Midbrain (tissue), 1 donor: ENCODE measurements around the gene C14orf180.

ENCODE experiments used
- DNase-seq: peaks from one replicate; lab custom pipeline; 2025; lab: John Stamatoyannopoulos, UW

C14orf180 gene

DNA sequence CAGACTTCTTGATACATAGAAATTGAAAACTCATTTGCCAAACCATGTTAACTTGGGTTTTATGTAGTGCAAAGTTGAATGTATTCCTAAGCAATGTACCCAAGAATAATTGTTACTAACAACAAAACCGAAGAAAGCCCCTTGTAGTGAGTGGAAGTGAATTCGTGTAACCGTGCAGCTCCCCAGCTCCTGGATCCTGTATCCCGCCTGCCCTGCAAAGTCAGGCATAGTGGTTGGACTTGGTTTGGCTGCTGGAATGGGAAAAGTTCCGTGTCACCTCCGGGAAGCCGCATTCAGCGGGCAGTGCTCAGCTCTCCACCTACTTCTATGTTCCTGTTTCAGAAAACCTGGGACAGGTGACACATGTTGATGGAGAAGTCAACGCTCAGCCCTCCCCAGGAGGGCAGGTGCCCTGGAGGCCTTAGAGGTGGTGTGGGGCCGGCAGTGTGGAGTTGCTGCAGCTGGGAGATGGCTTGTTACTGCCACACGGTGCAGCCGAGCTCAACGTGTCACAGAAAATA is 29.2 kb upstream of the C14orf180 start:
- DNase-seq, result no peak

- DNase-seq, result no peak
Observed at GRCh38 chr14:104550861-104551728, 28.5 kb upstream of the C14orf180 start.

DNA sequence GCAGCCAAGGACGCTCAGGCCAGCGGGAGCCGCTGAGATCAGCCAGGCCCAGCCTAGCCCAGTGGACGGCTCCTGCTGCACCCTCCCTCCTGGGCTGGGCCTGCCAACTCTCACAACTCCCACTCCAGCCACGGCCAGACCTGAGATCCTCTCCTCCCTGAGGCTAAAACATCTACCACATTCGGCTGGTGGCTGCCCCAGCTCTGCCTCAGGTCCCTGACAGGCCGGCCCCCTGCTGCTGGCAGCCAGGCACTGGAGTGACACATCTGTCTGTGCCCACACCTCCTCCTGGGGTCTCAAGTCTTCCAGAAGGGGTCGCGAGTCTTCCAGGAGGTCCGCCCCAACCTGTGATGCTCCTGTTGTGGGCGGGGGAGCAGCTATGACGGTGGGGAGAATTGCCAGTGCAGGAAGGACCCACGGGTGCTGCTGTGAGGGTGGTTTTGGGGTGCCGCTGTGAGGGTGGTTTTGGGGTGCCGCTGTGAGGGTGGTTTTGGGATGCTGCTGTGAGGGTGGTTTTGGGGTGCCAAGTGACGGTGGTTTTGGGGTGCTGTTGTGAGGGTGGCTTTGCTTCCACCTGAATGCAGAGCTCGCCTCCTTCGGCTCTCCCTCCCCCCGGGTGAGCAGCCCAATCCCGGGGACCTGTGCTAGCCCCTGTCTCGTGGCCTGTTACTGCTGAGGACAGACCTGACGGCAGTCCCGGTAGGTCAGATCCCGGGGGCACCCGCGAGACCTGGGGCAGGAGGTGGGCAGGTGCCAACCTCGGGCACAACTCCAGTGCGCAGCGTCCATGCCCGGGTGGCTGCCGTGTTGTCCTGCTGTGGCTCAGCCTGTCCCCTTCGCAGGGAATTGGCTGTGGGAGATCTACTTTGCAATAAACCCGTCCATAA is 27.5 kb upstream of the C14orf180 start:
- no peak for DNase-seq

DNA sequence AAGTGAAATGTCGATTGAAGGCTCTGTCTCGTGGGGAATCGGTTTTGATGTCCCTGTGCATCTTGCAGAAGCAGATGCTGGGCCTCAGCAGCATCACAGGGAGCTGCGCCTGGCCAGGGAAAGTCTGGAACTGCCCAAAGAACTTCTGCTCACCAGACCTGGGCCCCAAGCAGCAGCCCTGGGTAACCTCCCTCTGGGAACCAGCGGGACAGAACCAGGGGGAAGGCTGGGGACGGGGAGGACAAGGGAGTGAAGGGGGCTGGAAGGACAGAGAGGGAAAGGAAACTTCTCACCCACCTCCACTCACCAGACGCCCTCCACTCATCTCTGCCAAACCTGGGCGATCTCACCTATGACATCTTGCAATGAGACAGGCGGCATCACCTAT is 26.8 kb upstream of the C14orf180 start:
- DNase-seq, result no peak

- no peak for DNase-seq
Observed at GRCh38 chr14:104553166-104554087, 26.1 kb upstream of the C14orf180 start.

DNA sequence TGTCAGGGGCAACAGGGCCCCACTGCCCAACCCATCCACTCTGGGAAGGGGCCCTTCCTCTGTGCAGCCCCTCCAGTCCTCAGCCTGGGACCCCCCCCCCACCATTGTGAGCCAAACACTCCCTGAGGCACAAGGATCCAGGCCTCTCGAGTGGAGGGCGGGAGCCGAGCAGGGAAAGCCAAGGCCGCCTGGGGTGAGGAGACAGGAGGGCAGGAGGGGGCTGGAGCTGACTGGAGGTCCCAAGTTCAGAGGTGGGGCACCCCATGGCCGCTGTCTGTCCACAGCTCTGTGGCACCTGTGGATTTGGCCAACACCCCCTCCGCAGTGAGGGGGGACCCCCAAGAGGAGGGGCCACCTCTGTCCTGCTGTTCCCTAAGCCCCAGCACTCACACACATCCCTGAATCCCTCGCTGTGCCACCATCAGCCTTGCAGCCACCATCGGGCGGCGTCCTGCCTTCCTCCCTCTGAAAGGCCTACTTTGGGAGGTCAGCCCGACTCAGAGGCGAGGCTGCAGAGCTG is 25.4 kb upstream of the C14orf180 start:
- no peak for DNase-seq

DNA sequence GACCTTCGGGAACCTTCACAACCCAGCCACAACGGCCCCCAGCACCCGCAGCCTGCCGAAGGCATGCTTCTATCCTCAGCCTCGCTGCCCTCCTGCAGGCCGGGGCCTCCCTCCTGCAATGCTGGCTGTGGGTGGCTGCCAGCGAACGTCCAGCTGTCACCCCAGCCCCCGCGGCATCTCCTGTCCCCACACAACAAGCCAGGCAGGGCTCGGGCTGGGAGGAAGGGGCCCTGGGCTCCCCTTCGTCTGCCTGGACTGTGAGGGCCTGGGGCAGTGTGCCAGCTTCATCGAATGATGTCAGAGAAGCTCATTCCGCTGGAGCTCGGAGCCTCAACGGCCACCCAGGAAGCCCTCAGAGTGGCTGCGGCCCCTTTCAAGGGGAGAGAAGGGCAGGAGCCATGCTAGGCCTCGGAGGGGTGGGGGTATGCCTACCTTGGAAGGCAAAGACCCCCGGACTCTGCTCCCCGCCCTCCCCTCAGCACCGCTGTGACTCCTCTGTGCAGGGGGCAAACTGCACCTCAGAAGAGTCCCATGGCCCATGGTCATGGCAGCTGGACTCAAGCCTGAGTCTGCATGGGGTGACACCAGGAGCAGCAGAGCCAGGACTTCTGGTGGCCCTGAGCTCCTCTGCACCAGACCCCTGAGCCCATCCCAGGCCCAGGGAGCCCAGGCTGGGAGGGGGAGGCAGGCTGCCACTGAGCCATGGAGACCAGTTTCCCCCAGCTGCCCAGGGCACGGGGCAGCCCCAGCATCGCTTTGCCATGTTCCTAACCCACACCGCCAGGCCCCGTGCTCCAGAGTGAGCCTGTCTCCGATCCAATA is 24.7 kb upstream of the C14orf180 start:
- DNase-seq, result no peak

DNA sequence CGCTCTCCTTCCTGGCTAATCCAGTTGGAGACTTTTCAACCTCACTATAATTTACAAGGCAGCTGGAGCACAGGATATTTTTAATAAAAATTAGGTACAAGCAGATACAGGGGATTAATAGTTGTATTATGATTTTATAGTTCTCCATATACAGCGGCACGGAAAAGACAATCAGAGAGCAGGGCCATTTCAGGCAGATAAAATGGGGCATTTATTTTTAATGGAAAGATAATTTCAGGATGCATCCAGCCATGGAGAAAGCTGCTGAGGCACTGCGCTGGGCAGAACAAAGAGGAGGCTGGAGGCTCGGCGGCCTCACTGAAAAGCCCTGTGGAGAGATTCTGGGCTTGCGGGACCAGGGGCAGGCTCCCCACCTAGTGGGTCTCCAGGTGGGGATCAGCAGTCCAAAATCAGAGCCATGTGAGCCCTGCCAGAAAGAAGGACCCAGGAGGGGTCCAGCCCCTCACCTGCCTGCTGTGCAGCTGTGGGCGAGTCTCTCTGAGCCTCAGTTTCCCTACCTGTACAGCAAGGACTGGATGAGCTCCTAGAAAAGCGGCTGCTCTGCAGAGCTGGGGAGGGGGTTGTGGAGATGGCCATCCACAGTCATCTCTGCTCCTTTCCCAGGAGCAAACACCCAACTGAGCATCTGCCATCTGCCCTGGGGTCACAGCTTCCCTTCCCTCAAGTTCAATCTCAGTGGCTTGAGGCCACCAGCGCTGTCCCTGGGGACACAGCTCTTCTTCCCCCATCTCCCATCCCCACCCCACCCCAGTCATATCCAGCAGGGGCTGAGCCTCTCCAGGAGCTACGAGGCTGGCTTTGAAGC is 23.9 kb upstream of the C14orf180 start:
- no peak for DNase-seq

DNA sequence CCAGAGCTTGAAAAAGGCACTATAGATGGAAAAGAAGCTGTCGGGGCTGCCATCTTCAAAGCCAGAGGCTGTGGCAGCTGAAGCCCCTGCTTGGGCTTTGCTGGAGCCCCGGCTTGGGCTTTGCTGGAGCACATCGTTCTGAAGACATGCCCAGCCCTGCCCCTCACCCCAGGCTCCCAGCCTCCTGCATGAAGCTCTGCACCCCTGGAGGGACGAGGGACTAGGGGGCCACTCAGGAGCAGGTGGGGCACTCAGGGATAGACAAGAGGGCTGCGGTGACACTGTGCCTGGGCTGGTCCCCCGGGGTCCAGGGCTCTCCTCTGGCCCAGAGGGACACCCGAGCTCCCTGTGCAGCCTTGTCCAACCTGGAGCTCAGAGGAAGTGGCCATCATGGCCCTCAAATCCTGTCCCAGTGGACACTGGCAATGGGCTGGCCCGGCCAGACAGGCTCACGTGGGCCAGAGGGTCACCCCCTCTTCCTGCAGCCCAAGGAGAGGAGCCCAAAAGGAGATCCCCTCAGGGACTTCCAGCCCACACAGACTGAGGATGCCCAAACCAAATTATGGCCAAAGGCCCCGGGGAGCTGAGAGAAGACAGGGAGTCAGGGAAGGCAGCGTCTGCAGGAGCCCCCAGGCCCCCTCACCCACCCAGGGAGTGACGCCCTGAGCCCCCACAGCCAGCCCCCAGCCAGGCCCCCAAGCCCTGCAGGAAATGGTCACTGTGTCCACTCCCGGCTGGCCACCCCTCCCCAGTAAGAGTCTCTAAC is 23.1 kb upstream of the C14orf180 start:
- DNase-seq, result no peak

DNA sequence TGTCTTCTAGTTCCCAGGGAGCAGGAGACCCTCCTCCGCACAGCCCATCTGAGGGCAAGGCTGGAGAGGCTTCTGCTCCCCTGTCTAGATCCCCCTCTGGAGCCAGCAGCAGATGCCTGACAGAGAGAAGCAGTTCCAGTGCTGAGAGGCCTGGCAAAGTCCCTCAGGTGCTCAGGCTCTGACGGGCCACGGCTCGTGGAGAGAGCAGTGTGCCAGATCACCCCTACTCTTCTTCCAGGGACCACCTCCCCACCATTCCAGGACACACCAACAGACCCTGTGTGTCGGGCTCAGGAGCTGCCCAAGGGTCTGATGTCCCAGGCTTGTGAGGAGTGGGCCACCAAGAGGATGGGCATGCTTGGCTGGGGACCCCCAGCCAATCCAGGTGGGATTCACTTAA is 22.5 kb upstream of the C14orf180 start:
- DNase-seq, result no peak

- DNase-seq, result no peak
Observed at GRCh38 chr14:104557766-104558165, 21.8 kb upstream of the C14orf180 start.

DNA sequence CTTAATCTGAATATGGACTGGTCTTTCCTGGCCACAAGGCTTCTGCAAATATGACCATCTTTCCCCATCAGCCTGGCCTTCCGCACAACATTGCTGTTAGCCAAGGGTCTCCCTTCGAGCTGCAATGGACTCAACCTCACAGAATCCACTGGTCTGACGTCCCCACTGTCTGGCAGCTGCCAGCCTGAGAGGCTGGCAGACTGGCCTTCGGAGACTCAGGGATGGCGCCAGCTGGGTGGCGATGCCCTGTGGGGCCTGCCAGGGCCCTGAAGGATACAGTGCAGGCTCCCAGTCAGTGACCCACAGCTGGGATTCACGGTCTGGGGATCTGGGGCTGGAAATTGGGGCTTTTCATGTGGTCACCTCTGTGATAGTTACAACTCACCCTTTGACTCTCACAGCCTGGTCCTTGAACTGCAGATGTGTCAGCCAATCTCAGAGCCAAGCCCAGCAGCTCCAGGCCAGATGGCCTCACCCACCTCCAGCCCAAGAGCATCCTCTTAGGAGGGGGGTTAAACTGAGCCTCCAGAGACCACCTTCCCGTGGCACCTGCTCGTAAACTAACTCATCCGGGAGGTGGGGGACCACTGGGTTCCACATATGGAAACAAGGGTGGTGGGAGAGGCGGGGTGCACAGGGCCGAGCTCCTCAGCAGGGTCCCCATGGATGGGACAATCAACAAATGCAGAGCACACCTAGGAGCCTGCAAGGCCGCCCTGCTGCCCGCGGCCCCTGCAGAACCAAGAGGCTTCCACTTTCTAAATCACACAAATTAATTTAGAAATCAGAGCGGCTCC is 21.1 kb upstream of the C14orf180 start:
- DNase-seq, result no peak

DNA sequence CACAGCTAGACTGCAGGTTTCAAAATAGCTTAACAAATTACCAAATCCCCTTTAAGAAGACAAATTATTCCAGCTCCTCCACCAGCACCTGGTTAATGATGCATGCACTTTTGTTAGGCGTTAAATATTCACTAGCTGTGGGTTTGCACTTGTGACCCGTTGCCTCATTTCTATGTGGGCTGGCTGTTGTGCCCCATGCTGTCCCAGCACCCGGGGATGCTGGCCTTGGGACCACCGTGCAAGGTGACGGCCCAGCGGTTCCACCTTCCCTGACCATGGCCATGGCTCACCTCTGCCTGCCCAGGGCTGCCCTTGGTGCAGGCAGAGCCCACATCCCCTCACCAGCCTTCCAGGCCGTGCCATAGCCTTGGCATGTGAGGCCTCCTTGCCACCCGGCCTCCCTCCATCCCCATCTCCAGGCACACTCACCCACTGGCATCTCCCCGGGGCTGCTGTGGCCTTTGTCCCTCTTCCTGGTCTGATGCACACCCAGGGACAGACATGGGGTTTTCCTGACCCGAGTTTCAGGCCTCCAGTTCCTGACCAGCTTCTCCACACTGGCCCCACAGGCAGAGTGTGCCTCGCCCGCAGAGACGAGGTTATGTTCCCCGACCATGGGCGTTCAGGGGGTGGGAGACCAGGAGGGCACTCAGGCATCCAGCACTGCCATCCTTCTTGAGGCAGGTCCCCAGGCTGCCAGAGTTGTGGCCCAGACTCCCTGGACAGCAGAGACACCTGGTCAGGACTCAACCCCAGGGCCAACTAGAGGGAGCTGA is 20.3 kb upstream of the C14orf180 start:
- DNase-seq, result no peak

GRCh38 chr14:104559804-104560585 is 19.6 kb upstream of the C14orf180 start:
- DNase-seq, result no peak

DNA sequence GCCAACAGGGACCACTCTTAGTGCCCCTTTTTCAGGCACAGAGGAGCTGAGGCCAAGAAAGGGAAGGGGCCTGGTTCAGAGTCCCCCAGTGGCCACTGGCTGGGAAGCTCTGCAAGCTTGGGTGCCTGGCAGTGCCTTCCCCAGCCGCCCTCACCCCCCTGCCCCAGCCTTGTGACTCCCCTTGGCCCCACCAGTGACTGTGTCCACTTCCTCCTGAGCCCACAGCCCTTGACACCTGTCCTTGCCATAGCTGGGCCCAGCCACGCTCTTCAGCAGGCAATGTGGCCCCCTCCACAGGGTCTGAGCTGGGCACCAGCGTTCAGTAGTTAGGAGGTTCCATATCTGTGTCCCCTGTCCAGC is 19.0 kb upstream of the C14orf180 start:
- DNase-seq, result no peak

GRCh38 chr14:104561124-104561557 is 18.4 kb upstream of the C14orf180 start:
- no peak for DNase-seq
